ENCODE data around the gene CNTNAP5.

CNTNAP5 gene

DNA sequence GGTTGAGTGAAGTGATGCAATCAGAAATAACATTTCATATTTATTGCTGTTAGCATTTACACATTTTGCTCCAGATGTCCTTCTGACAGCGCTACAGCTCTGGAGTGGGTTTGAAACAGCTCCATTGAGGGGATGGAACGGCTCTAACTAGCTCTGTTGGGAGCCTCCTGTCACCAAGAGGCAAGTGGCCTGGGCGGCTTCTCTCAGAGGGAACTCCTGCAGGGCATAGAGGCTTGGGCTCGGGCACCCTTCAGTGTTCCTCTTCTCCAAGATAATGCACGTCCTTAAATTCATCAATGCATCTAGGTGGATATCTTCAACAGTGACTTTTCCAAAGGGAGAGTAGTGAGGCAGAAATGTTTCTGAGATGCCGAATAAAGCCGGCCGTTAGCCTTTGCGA is 122.5 kb downstream of the CNTNAP5 start:
- no peak for DNase-seq (ENCODE audit: low read depth, low spot score)
- H3K4me3 ChIP-seq (ENCODE audit: low read depth, low read length) = no peak overlapping the region
- ChIA-PET CTCF (no interaction called here), POLR2A (no interaction called here)
- TF ChIP-seq, protein P1, sequence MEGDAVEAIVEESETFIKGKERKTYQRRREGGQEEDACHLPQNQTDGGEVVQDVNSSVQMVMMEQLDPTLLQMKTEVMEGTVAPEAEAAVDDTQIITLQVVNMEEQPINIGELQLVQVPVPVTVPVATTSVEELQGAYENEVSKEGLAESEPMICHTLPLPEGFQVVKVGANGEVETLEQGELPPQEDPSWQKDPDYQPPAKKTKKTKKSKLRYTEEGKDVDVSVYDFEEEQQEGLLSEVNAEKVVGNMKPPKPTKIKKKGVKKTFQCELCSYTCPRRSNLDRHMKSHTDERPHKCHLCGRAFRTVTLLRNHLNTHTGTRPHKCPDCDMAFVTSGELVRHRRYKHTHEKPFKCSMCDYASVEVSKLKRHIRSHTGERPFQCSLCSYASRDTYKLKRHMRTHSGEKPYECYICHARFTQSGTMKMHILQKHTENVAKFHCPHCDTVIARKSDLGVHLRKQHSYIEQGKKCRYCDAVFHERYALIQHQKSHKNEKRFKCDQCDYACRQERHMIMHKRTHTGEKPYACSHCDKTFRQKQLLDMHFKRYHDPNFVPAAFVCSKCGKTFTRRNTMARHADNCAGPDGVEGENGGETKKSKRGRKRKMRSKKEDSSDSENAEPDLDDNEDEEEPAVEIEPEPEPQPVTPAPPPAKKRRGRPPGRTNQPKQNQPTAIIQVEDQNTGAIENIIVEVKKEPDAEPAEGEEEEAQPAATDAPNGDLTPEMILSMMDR (IDR thresholded peaks at IDR 0.05; ENCODE audit: insufficient read depth, low read length, missing control alignments) = no peak

DNA sequence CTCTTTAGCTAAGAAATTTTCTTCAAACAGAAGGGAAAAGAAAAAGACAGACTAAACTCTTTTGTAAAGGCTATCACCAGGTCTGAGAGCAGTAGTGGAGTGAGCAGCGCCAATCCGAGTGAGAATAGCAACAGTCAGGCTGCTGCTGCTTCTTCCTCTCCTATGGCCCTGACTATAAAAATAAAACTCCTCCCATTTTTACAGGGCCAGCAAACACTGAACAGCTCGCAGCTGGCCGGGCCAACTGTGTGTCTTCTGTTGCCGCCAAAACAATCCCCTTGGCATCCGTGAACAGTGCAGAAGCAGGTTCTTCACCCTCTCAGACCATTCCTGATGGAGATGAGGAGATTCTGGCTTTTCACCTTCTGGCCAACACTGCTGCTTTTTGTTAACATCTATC is 124.5 kb downstream of the CNTNAP5 start:
- TF ChIP-seq, protein P1 (IDR thresholded peaks at IDR 0.05; ENCODE audit: insufficient read depth, low read length, missing control alignments) = no peak
- POLR2A ChIA-PET = no interaction called here
- CTCF ChIA-PET = no interaction called here
- no peak overlapping the region for H3K4me3 ChIP-seq (ENCODE audit: low read depth, low read length)
- no peak for DNase-seq (ENCODE audit: low read depth, low spot score)

DNA sequence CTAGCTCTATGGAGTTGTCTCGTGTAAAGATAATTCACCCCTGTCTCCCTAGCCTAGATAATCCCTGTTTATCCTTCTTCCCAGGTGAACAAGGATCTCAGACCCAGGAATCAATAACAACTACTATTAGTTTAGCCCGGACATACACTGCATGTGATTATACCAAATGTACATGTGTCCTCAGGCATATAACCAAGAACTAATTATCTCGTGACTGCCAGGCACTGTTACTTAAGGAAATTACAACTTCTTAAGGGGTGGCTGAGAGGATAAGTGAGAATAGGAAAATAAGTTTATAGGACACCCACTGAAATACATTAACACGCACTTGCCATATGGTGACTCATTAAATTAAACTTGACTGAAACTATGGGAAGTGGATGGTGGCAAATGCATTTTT is 126.6 kb downstream of the CNTNAP5 start:
- TF ChIP-seq, protein P1 (IDR thresholded peaks at IDR 0.05; ENCODE audit: insufficient read depth, low read length, missing control alignments) = no peak
- POLR2A ChIA-PET = no interaction called here
- H3K4me3 ChIP-seq (ENCODE audit: low read depth, low read length) = no peak overlapping the region
- CTCF ChIA-PET = no interaction called here
- no peak for DNase-seq (ENCODE audit: low read depth, low spot score)

DNA sequence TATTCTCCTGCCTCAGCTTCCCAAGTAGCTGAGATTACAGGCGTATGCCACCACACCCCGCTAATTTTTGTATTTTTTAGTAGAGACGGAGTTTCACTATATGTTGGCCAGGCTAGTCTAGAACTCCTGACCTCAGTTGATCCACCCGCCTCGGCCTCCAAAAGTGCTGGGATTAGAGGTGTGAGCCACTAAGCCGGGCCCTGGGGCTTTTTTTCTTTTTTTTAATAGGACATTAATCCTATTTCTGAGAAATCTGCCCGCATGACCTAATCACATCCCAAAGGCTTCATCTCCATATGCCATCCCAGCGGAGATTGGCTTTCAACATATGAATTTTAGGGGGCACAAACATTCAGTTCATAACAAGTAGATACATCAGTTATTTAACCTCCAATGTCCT is 128.6 kb downstream of the CNTNAP5 start:
- CTCF ChIA-PET = no interaction called here
- H3K4me3 ChIP-seq (ENCODE audit: low read depth, low read length) = no peak overlapping the region
- POLR2A ChIA-PET = no interaction called here
- no peak for DNase-seq (ENCODE audit: low read depth, low spot score)
- TF ChIP-seq, protein P1 (IDR thresholded peaks at IDR 0.05; ENCODE audit: insufficient read depth, low read length, missing control alignments) = no peak

DNA sequence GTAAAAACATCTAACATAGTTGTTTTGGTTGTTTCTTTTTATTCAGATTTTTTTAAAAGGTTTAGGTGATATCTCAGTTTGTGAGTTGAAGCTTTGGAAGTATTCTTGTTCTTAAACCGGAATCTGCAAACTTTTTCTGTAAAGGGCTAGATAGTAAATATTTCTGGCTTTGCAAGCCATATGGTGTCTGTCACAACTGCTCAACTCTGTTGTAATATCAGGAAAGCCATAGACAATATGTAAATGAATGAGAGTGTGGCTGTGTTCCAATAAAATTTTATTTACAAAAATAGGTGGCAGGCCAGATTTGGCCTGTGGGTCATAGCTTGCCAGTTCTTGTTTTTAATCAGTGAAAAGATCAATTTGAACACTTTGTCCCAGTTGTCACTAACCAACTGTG is 134.1 kb downstream of the CNTNAP5 start:
- ChIA-PET CTCF (no interaction called here), POLR2A (no interaction called here)
- TF ChIP-seq, protein P1 (IDR thresholded peaks at IDR 0.05; ENCODE audit: insufficient read depth, low read length, missing control alignments) = no peak
- no peak for DNase-seq (ENCODE audit: low read depth, low spot score)
- no peak overlapping the region for H3K4me3 ChIP-seq (ENCODE audit: low read depth, low read length)

DNA sequence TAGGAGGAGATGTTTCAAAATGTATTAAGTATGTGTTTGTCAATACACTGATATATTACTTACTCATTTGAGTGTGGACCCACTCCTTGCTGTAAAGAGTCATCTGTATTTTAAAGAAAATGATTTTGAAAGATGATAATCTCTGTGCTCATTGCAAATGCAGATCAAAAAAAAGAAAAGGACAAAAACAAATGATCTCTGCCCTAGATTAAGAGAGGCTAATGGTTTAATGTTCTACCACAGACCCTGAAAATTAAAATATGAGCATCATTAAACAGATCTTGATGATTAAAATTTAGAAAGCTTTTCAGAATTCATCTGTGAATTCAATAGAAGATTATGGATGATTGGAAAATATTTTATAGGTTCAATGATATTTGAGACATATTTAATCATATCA is 136.5 kb downstream of the CNTNAP5 start:
- TF ChIP-seq, protein P1 (IDR thresholded peaks at IDR 0.05; ENCODE audit: insufficient read depth, low read length, missing control alignments) = no peak
- POLR2A ChIA-PET = no interaction called here
- no peak for DNase-seq (ENCODE audit: low read depth, low spot score)
- no peak overlapping the region for H3K4me3 ChIP-seq (ENCODE audit: low read depth, low read length)
- CTCF ChIA-PET = no interaction called here
